ENCODE measurements around the gene CATSPER3. TPM values are rescaled to one million over a fixed set of nuclear protein-coding genes. Genes with fewer than 3 reads are reported as not detected.

Gene CATSPER3
- total and polyA plus RNA-seq, 2 of the 13 experiments (the other 11 are each of a cell fraction or from before 2014, with no cell fraction given), result 0.33 to 0.37 TPM

GRCh38 chr5:135045488-135045887 lies 77.8 kb downstream of the CATSPER3 start:
- ChIA-PET CTCF (ENCODE audit: low intra/inter-chr PET ratio, low total read pairs) (no interaction called here), POLR2A (interaction anchor here (0.7 kb wide), 1 partner anchor 10 kb away, joined by 3 read pairs; no protein-coding TSS in a partner anchor)
- intact Hi-C loops (cut with micrococcal nuclease; ENCODE audit: unreplicated experiment), result no loop called here
- TF ChIP-seq HNF4G (IDR thresholded peaks at IDR 0.05; ENCODE audit: borderline replicate concordance, low read depth, low read length), result no peak
- no peak for TF ChIP-seq HNF4G (CRISPR knock-in tag; IDR thresholded peaks at IDR 0.05; ENCODE audit: borderline replicate concordance, low read depth)
- no peak for TF ChIP-seq ZSCAN20 (CRISPR knock-in tag; IDR thresholded peaks at IDR 0.05; ENCODE audit: borderline replicate concordance)
- TF ChIP-seq GMEB2 (CRISPR knock-in tag; IDR thresholded peaks at IDR 0.05; ENCODE audit: low read depth), result no peak
- no peak for TF ChIP-seq AGO1 (IDR thresholded peaks at IDR 0.05; ENCODE audit: low read depth, low read length, poor library complexity, severe bottlenecking)
- no peak for TF ChIP-seq JDP2 (CRISPR knock-in tag; IDR thresholded peaks at IDR 0.05; ENCODE audit: borderline replicate concordance)
- TF ChIP-seq PRDM4 (CRISPR knock-in tag; IDR thresholded peaks at IDR 0.05; ENCODE audit: borderline replicate concordance), result no peak
- no peak for TF ChIP-seq FOXP1 (IDR thresholded peaks at IDR 0.05)
- no peak for TF ChIP-seq FOXP1 (CRISPR knock-in tag; IDR thresholded peaks at IDR 0.05)
- TF ChIP-seq GLI4 (CRISPR knock-in tag; IDR thresholded peaks at IDR 0.05; ENCODE audit: borderline replicate concordance), result no peak
- no peak for TF ChIP-seq IRF9 (CRISPR knock-in tag; IDR thresholded peaks at IDR 0.05; ENCODE audit: borderline replicate concordance)
- TF ChIP-seq ZNF550 (CRISPR knock-in tag; IDR thresholded peaks at IDR 0.05; ENCODE audit: borderline replicate concordance), result no peak
- no peak for TF ChIP-seq ZNF614 (CRISPR knock-in tag; IDR thresholded peaks at IDR 0.05; ENCODE audit: borderline replicate concordance)
- TF ChIP-seq TEAD3 (CRISPR knock-in tag; optimal IDR thresholded peaks at IDR 0.05; ENCODE audit: borderline replicate concordance), result no peak
- Histone ChIP-seq H3K36me3 (replicated peaks in 1 of 2; ENCODE audit: control insufficient read depth in 1 of 2, insufficient read depth in 2 of 2, low read length in 2 of 2) (no peaks in the 10 kb centered on the region), H3K4me2 (ENCODE audit: low read depth, low read length) (no peak overlapping the region), H3K27me3 (ENCODE audit: control insufficient read depth in 1 of 2, insufficient read depth in 2 of 2, low read length in 2 of 2) (no peaks in the 10 kb centered on the region), H3K79me2 (ENCODE audit: insufficient read depth, low read length) (no peaks in the 10 kb centered on the region), H3K27ac (ENCODE audit: extremely low read length, insufficient read depth, low read length) (no peak overlapping the region), H4K20me1 (ENCODE audit: insufficient read depth, low read length) (no peaks in the 10 kb centered on the region), H2AFZ (ENCODE audit: low read length) (no peak overlapping the region), H3K9ac (ENCODE audit: insufficient read depth, low read depth, low read length) (no peak overlapping the region), H3K4me3 (replicated peaks in 1 of 3; ENCODE audit: insufficient read depth in 1 of 3, low read depth in 2 of 3, low read length in 3 of 3) (no peak overlapping the region), H3K4me1 (ENCODE audit: insufficient read depth, low read length) (0 out of 2 replicates have a peak, but pooled peaks cover 7% of the 10 kb centered on the region), H3K9me3 (ENCODE audit: low read length) (no peaks in the 10 kb centered on the region)
- FAIRE-seq, result no peak
- BruUV-seq (replicated peaks), result no TSS peak
- in situ Hi-C loops (cut with HindIII; ENCODE audit: extremely low pct_ligation_motif_present, low pct_unique_long_range_greater_than_20kb), result no loop called here
- DNase-seq (ENCODE audit: low spot score), result no peak
- ATAC-seq, result no peak
